ENCODE measurements around the gene LPCAT3.

The LPCAT3 gene

DNA sequence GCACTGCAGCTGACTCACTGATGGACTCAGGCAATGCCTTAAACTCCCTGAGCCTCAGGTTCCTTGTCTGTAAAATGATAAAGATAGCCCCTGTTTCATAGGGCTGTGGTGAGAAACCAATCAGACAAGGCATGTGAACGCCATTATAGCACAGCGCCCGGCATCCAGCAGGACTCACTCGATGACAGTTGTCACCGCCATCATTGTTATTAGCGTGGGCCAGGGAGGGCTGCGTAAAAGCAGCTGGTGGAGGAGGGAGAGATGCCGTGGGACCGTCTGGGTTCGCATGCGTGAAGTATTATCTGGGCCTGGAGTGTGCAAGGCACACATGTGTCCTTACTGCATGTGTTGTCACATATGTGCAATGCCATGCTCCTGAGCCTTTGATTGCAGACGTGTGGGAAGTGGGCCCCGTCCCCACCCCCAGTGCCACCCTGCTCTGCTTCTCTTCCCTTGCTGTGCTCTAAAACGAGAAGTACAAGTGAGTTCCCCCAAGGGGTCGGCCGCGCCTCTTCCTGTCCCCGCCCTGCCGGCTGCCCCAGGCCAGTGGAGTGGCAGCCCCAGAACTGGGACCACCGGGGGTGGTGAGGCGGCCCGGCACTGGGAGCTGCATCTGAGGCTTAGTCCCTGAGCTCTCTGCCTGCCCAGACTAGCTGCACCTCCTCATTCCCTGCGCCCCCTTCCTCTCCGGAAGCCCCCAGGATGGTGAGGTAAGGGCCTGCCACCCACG, 67.3 kb downstream of the LPCAT3 start, which contains the start of gene PTPN6:
TSS of gene PTPN6 (plus strand) at position 546 of the 730 bp plus-strand sequence. CDS start at position 703, 157 bp downstream.
- no peak for DNase-seq

DNA sequence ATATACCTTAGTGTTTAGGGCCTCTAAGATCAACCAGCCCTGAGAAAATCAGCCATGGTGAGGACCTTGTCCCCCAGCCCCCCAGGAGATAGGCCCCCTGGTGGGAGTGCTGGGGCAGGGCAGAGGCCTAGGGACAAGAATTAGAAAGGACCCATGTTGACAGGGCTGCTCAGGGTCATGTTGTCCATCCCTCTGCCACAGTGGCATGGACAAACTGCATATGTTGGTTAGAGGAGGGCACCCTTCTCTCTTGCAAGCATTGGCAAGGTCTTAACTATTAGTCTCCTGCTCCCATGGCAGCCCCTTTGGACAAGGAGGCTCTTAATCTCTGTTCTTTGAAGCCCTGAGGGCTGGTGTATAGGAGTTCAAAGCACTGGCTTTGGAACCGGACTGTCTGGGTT, 67.9 kb downstream of the LPCAT3 start:
- no peak for DNase-seq

DNA sequence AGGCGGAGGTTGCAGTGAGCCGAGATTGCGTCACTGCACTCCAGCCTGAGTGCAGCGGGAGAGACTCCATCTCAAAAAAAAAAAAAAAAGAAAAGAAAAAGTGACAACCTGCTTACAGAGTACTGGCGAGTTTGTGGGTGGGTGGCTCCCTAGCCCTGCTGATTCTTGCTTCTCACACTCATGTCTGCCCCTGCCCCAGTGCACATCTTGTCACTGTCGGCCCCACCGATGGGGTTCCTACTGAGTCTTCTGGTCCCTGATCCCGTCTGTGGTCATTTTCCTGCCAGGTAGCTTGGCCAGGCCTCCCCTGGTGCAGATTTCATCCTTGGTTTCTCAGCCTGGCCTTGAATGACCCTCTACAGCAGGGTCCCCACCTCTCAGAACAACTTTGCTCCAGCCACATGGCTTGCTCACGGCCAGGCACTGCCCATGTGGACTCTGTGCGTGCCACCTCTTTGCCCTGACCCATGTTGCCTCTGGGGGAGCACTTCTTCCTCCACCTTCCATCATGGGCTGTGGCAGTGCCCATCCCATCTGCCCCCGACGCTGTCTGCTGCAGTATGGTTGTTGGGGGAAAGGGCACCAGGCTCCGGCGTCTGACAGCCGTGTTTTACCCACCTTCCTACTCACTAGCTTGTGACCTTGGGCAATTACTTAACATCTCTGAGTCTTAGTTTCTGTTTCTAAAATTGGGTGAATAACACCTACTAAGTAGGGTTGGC, 69.2 kb downstream of the LPCAT3 start:
- no peak for DNase-seq

DNA sequence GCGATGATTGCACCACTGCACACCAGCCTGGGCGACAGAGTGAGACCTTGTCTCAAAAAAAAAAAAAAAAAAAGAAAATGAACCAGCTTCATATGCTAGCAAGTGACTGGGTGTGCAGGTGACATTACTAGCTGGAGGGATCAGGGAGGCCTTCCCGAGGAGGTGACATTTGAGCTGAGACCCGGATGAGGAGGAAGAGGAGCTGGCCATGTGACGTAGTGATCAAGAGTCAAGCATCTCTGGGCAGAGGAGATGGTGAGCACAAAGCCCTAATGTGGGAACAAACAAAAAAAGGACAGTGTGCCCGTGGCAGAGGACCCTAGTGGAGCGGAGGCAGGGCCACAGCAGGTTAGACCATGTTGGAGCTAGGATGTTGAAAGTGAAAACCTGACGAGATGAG, 70.7 kb downstream of the LPCAT3 start:
- no peak for DNase-seq

DNA sequence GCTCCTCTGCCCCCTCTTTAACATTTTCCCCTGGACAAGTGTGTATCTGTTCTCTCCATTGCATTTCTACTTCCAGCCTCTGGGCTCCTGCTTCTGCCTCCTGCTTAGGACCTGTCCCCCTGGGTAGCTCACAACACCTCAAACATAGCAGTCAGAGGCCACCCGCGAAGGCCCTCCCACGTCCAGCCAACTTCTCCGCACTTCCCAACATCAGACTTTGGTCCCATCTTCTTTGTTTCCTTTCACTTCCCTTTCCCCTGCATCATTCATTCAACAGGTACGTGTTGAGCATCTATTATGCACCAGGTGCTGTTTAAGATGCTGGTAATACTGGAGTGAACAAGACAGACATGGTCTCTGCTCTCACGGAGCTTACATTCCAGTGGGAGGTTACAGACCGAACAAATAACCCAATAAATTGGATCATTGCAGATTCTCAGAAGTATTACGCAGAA, 71.3 kb downstream of the LPCAT3 start:
- DNase-seq, result no peak

DNA sequence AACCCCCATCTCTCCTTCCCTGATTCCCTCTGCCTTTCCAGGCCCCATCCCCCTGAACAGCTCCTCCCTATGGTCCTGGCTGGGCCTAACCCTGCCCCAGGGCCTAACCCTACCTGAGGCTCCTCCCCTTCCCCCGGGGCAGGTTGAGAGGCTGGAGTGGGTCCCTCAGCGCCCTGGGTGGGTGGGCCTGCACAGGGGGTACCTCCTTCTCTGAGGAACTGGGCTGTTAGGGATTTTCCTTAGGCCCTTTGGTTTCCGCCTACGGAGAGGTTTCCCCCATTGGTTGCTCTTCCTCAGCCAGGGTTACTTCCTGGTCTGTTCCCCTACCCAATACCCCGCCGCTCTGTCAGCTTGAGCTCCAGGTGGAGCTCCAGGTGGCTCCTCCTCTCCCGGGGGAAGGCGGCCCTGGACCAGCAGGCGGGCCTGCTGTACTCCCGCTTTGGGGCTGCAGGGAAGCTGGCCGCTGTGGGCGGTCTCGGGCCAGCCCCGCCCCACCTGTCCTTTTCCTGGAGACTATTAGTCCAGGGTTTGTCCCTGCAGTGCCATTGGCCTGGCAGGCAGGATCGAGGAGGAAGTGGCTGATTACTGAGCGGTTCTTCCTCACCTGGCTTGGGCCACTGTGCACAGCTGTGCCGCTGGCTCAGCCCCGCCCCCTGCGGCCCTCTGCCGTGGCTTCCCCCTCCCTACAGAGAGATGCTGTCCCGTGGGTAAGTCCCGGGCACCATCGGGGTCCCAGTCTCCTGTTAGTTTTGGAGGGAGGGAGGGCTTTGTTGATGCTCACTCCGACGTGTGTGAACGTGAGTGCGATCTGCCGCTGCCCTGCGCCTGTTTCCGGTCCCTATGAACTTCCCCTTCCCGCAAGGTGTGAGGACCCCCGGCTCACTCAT, 72.0 kb downstream of the LPCAT3 start:
- DNase-seq, result peak; percentile 61

DNA sequence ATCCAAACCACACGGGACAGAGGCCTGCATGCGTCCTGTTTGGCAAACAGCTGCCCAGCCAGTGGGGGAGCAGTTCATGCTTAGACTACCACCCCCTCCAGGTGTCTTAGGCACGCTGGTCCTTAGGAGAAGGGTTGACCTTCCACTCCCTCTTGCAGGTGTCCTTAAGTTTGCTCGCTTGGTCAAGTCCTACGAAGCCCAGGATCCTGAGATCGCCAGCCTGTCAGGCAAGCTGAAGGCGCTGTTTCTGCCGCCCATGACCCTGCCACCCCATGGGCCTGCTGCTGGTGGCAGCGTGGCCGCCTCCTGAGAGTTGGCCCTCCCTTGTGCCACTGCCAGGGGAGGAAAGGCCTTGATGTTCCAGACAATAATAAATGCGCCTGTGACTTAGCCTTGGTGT, 72.7 kb downstream of the LPCAT3 start:
- DNase-seq, result no peak

DNA sequence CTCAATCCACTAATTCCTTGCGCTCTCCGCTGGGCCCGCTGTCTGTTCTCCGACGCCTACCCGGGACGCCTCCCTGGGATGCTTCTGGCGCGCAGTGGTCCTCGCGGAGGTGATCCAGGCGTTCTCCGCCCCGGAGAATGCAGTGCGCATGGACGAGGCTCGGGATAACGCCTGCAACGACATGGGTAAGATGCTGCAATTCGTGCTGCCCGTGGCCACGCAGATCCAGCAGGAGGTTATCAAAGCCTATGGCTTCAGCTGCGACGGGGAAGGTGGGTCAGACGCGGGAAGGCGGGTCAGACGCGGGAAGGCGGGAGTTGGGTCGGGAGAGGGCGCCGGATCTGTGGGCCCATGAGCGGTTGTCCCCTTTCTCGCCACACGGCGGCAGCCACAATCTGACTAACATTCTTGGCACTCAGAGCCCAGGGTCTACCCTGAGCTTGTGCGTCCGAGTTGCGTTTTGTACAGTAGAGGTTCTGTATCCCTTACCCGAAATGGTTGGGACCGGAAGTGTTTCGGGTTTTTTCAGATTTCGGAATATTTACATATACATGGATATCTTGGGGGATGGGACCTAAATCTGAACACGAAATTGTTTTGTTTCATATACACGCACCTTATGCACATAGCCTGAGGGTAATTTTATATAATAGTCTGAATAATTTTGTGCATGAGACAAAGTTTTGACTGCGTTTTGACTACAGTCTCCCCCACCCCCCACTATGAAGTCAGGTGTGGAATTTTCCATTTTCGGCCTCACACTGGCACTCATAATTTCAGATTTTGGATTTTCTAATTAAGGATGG, 73.7 kb downstream of the LPCAT3 start:
- peak; percentile 48 for DNase-seq

DNA sequence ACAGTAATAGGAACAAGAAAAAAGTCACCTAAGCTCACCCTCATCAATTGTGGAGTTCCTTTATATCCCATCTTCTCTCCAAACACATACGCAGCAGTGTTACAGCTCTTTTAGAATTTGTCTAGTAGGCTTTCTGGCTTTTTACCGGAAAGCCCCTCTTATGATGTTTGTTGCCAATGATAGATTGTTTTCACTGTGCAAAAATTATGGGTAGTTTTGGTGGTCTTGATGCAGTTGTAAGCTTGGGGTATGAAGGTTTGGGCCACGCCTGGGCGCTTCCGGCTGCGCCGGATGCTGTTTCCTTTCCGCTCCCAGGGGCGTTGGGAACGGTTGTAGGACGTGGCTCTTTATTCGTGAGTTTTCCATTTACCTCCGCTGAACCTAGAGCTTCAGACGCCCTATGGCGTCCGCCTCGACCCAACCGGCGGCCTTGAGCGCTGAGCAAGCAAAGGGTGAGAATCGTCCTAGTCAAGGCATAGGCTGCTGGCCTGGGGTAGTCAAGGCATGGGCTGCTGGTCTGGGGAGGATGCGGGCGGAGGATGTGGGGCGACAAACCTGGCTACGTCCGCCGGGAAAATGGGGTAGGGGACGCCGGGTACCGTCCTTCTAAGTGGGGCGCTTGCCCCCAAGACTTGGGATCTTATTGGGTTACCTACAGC, 74.4 kb downstream of the LPCAT3 start, which contains the start of the genes C12orf57 and RNU7-1:
TSS of gene C12orf57 (plus strand) at position 301 of the 659 bp plus-strand sequence. CDS start at position 401, 100 bp downstream.
TSS of gene RNU7-1 (plus strand) at position 95 of the 659 bp plus-strand sequence.
- peak; percentile 60 for DNase-seq

DNA sequence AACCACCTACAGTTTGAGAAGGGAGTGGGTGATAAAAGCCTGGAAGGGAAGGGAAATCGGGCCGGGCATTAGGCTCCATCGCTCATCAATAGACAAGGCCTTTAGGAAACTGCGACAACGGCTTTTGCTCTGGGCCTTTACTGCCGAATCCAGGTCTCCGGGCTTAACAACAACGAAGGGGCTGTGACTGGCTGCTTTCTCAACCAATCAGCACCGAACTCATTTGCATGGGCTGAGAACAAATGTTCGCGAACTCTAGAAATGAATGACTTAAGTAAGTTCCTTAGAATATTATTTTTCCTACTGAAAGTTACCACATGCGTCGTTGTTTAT, 74.9 kb downstream of the LPCAT3 start:
- peak; percentile 75 for DNase-seq

DNA sequence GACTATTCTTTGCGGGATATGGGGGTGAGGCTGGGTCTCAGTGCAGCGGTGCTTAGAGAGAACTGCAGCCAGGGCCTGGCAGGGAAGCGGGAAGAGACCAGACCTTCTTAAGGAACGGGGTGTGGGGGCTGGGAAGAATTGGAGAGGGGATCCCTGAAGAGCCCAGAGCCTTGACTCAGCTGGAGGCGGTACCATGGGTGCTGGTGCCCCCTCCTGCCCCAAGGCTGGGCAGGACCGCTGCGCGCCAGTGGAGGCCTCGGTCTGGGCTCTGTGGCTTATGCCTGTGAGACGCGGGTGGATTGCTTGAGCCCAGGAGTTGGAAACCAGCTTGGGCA, 76.0 kb downstream of the LPCAT3 start:
- no peak for DNase-seq

DNA sequence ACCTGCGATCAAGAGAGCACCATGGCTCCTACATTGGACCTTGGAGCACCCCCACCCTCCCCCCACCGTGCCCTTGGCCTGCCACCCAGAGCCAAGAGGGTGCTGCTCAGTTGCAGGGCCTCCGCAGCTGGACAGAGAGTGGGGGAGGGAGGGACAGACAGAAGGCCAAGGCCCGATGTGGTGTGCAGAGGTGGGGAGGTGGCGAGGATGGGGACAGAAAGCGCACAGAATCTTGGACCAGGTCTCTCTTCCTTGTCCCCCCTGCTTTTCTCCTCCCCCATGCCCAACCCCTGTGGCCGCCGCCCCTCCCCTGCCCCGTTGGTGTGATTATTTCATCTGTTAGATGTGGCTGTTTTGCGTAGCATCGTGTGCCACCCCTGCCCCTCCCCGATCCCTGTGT, 76.5 kb downstream of the LPCAT3 start:
- DNase-seq, result no peak

DNA sequence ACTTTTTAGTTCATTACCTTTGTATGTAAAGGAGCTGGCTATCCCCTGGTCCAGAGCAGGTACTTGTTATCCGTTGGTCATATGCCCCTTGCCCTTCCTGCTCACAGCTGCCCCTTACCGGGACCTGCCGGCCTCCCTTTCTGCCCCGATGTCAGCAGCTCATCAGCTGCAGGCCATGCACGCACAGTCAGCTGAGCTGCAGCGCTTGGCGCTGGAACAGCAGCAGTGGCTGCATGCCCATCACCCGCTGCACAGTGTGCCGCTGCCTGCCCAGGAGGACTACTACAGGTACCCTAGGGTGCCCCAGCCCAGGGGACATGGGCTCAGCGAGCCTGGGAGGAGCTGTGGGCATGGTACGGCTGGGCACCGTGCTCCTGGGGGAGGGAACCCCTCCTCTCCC, 77.0 kb downstream of the LPCAT3 start:
- DNase-seq, result no peak

DNA sequence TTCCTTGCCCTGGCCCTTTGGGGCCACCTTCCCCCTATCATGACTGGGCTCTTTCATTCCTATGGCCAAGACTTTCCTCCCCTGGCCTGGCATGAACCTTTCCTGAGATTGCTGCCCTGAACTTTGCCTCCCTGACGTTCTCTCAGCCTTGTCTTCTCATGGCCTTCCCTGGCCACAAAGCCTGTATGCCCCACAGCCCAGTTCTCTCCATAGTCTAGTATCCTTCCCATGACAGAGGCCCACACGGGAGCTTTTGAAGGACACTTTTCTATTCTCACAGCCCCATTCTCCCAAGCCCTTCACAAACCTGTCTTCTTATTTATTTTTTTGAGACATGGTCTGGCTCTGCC, 79.1 kb downstream of the LPCAT3 start:
- no peak for DNase-seq

DNA sequence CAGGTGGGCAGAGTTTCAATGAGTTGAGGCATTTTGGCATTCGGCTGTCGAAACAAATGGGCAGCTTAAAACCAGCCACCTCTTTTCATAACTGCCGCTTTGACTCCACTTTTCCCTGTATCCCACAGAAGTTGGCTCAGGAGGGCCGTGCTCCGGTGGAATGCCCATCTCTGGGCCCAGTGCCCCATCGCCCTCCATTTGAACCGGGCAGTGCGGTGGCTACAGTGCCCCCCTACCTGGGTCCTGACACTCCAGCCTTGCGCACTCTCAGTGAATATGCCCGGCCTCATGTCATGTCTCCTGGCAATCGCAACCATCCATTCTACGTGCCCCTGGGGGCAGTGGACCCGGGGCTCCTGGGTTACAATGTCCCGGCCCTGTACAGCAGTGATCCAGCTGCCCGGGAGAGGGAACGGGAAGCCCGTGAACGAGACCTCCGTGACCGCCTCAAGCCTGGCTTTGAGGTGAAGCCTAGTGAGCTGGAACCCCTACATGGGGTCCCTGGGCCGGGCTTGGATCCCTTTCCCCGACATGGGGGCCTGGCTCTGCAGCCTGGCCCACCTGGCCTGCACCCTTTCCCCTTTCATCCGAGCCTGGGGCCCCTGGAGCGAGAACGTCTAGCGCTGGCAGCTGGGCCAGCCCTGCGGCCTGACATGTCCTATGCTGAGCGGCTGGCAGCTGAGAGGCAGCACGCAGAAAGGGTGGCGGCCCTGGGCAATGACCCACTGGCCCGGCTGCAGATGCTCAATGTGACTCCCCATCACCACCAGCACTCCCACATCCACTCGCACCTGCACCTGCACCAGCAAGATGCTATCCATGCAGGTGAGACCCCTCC, 79.7 kb downstream of the LPCAT3 start:
- no peak for DNase-seq

DNA sequence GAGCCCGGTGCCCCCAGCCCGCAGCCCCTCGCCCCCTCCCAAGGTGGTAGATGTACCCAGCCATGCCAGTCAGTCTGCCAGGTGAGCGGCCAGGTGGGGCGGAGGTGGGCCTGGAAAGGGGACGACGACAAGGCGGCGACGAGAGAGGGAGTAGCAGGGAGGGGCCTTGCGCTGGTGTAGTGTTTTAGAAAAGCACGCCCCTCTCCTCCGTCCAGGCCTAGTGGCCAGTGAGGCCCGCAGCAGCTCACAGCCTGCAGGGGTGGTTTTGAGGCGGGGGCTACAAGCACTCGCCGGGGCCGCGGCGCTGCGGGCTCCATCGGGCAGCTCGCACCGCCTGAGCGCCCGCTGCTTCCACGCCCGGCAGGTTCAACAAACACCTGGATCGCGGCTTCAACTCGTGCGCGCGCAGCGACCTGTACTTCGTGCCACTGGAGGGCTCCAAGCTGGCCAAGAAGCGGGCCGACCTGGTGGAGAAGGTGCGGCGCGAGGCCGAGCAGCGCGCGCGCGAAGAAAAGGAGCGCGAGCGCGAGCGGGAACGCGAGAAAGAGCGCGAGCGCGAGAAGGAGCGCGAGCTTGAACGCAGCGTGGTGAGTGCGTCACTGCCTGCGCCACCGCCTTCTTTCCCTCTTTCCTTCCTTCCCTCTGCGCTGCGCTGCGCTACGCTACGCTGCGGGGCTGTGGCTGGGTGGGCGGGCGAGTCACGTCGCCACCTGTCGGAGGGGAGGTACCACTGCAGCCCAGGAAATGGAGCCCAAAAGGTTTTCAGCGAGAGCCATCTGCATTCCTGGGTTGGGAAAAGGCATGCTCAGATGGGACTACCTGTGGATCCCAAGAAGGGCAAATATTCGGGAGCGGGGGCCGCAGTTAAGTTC, 80.6 kb downstream of the LPCAT3 start:
- peak; percentile 86 for DNase-seq

DNA sequence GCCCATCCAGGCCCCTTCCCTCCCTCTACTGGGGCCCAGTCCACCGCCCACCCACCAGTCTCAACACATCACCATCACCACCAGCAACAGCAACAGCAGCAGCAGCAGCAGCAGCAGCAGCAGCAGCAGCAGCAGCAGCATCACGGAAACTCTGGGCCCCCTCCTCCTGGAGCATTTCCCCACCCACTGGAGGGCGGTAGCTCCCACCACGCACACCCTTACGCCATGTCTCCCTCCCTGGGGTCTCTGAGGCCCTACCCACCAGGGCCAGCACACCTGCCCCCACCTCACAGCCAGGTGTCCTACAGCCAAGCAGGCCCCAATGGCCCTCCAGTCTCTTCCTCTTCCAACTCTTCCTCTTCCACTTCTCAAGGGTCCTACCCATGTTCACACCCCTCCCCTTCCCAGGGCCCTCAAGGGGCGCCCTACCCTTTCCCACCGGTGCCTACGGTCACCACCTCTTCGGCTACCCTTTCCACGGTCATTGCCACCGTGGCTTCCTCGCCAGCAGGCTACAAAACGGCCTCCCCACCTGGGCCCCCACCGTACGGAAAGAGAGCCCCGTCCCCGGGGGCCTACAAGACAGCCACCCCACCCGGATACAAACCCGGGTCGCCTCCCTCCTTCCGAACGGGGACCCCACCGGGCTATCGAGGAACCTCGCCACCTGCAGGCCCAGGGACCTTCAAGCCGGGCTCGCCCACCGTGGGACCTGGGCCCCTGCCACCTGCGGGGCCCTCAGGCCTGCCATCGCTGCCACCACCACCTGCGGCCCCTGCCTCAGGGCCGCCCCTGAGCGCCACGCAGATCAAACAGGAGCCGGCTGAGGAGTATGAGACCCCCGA, 81.4 kb downstream of the LPCAT3 start:
- peak; percentile 52 for DNase-seq

DNA sequence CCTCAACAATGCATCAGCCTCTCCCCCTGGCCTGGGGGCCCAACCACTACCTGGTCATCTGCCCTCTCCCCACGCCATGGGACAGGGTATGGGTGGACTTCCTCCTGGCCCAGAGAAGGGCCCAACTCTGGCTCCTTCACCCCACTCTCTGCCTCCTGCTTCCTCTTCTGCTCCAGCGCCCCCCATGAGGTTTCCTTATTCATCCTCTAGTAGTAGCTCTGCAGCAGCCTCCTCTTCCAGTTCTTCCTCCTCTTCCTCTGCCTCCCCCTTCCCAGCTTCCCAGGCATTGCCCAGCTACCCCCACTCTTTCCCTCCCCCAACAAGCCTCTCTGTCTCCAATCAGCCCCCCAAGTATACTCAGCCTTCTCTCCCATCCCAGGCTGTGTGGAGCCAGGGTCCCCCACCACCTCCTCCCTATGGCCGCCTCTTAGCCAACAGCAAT, 82.1 kb downstream of the LPCAT3 start:
- no peak for DNase-seq
